ENCODE measurements around the gene SPATA3.

DNA sequence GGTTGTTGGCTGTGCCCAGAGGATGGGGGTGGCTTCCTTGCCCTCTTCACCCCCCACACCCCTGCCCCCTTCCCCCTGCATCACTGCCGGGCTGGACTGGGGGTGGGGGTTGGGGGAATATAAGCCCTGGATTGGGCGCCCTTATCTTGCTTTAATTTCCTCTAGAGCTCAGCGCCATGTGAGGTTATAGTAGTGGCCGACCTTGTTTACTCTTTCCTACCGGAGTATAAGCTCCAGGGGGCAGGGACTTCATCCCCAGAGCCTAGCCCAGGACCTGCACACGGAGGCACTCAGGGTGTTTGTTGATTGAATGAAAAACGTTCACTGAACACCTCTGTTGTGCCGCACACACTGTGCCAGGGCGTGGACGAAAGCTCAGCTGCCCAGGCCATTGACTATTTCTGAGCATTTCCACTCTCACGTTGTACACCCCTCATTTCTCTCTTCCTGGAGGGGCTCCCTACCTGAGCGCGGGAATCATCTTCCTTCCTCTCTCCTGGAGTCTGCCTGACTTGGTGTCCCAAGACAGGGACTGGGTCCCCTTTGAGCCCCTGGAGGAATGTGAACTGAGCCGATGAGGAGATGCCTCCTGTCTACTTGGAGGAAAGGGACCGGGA lies 9.3 kb upstream of the SPATA3 start:
- TF ChIP-seq, protein P1, sequence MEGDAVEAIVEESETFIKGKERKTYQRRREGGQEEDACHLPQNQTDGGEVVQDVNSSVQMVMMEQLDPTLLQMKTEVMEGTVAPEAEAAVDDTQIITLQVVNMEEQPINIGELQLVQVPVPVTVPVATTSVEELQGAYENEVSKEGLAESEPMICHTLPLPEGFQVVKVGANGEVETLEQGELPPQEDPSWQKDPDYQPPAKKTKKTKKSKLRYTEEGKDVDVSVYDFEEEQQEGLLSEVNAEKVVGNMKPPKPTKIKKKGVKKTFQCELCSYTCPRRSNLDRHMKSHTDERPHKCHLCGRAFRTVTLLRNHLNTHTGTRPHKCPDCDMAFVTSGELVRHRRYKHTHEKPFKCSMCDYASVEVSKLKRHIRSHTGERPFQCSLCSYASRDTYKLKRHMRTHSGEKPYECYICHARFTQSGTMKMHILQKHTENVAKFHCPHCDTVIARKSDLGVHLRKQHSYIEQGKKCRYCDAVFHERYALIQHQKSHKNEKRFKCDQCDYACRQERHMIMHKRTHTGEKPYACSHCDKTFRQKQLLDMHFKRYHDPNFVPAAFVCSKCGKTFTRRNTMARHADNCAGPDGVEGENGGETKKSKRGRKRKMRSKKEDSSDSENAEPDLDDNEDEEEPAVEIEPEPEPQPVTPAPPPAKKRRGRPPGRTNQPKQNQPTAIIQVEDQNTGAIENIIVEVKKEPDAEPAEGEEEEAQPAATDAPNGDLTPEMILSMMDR (conservative IDR thresholded peaks at IDR 0.05 in 1 of 2, IDR thresholded peaks at IDR 0.05 in 1 of 2; ENCODE audit: low read depth in 1 of 2, low read length in 2 of 2) = no peak
- no peak for TF ChIP-seq EZH2 (IDR thresholded peaks at IDR 0.05; ENCODE audit: low read length, missing control alignments)
